HL-60 (cell line): ENCODE data around the gene TTC13.

ENCODE experiments used
- DNase-seq, 2 experiments: peaks; one replicate each; pipeline ENCODE4 v3.0.0-alpha.2; 2010 to 2020; ENCODE audit warnings: low read depth in 1 of 2, low spot score in 1 of 2
- H3K27ac ChIP-seq: fragments of 250-450 bp; sonication (Bioruptor Pico); replicated peaks from 2 replicates; pipeline ENCODE4 v1.5.1; 2020; ENCODE audit warnings: mild to moderate bottlenecking, moderate library complexity
- H3K27me3 ChIP-seq: fragments of 250-450 bp; sonication (Bioruptor Pico); 2 replicates; pipeline ENCODE4 v1.5.1; 2021; ENCODE audit warnings: mild to moderate bottlenecking, moderate library complexity; ENCODE audit not compliant: insufficient read depth, poor library complexity, severe bottlenecking
- H3K4me3 ChIP-seq: replicated peaks from 2 replicates; pipeline ENCODE4 v1.5.1; 2011; ENCODE audit warnings: mild to moderate bottlenecking, control low read depth, low read length; ENCODE audit not compliant: insufficient read depth
- CTCF ChIP-seq: IDR thresholded peaks from one replicate; pipeline ENCODE4 v1.5.1; 2011; ENCODE audit warnings: low read length, control low read depth, inconsistent platforms; ENCODE audit not compliant: insufficient read depth
- GABPA ChIP-seq: IDR thresholded peaks from 2 replicates; pipeline ENCODE4 v1.6.1; 2012; ENCODE audit warnings: low read depth
- POLR2AphosphoS5 ChIP-seq: IDR thresholded peaks from 2 replicates; pipeline ENCODE4 v1.6.1; 2012; ENCODE audit warnings: low read depth
- REST ChIP-seq: IDR thresholded peaks from 2 replicates; pipeline ENCODE4 v1.6.1; 2012; ENCODE audit warnings: low read depth; ENCODE audit not compliant: insufficient replicate concordance
- SPI1 ChIP-seq: IDR thresholded peaks from 2 replicates; pipeline ENCODE4 v1.6.1; 2012; ENCODE audit warnings: low read depth, mild to moderate bottlenecking, borderline replicate concordance

TTC13 gene

GRCh38 chr1:230957580-230957989, 21.1 kb downstream of the TTC13 start:
- no peak overlapping the region for H3K4me3 ChIP-seq
- no peak overlapping the region for H3K27ac ChIP-seq
- no peak for DNase-seq
- no peaks in the 10 kb centered on the region for H3K27me3 ChIP-seq
- TF ChIP-seq POLR2AphosphoS5: no peak
- TF ChIP-seq CTCF: no peak
- no peak for TF ChIP-seq GABPA
- TF ChIP-seq REST: no peak
- TF ChIP-seq SPI1: no peak

- DNase-seq: no peak
These were observed 28.3 kb downstream of the TTC13 start for GRCh38 chr1:230950404-230950803.

GRCh38 chr1:230948903-230949302, 29.8 kb downstream of the TTC13 start:
- TF ChIP-seq GABPA: no peak
- TF ChIP-seq POLR2AphosphoS5: no peak
- no peak for TF ChIP-seq CTCF
- no peak for TF ChIP-seq REST
- TF ChIP-seq SPI1: no peak
- DNase-seq: no peak
- no peak overlapping the region for H3K27ac ChIP-seq
- no peaks in the 10 kb centered on the region for H3K27me3 ChIP-seq
- no peak overlapping the region for H3K4me3 ChIP-seq

More at GRCh38 chr1:230950404-230950803, 28.3 kb downstream of the TTC13 start:
- no peak overlapping the region for H3K4me3 ChIP-seq
- H3K27ac ChIP-seq: no peak overlapping the region
- no peaks in the 10 kb centered on the region for H3K27me3 ChIP-seq
- TF ChIP-seq CTCF (no peak), SPI1 (no peak), POLR2AphosphoS5 (no peak), REST (no peak), GABPA (no peak)
